Measurements from ENCODE around the gene MAP1LC3C.

Gene MAP1LC3C
- total RNA-seq, result 0 reads per million in 4 donors

- DNase-seq, result no peak
These were observed at the start of gene MAP1LC3C for GRCh38 chr1:241999026-241999425. TSS of gene MAP1LC3C (minus strand) at chr1:241999098. CDS start at chr1:241999008, 90 bp downstream.

GRCh38 chr1:242043165-242043564 lies 44.3 kb upstream of the MAP1LC3C start:
- DNase-seq, result no peak

- DNase-seq, result no peak
These were observed 35.5 kb upstream of the MAP1LC3C start for GRCh38 chr1:242034392-242034791.

- DNase-seq, result no peak
These were observed 34.5 kb upstream of the MAP1LC3C start for GRCh38 chr1:242033447-242033846.

- no peak for DNase-seq
These were observed 31.2 kb upstream of the MAP1LC3C start for GRCh38 chr1:242030071-242030470.

- DNase-seq, result no peak
These were observed 26.8 kb upstream of the MAP1LC3C start for GRCh38 chr1:242025681-242026080.

GRCh38 chr1:242023805-242024204 lies 24.9 kb upstream of the MAP1LC3C start:
- DNase-seq, result no peak

- no peak for DNase-seq
These were observed 20.1 kb upstream of the MAP1LC3C start for GRCh38 chr1:242019018-242019417.

GRCh38 chr1:242017580-242018233 lies 18.8 kb upstream of the MAP1LC3C start:
- peak in 3 of 5 donors; percentile 4 to 18 (median 4) for DNase-seq

GRCh38 chr1:242016479-242016878 lies 17.6 kb upstream of the MAP1LC3C start:
- DNase-seq, result no peak

- DNase-seq, result no peak
These were observed 13.2 kb upstream of the MAP1LC3C start for GRCh38 chr1:242011894-242012660.

- DNase-seq, result no peak
These were observed 10.1 kb upstream of the MAP1LC3C start for GRCh38 chr1:242008826-242009495.

- DNase-seq, result no peak
These were observed 8.1 kb upstream of the MAP1LC3C start for GRCh38 chr1:242006976-242007375.

- DNase-seq, result no peak
These were observed 7.1 kb upstream of the MAP1LC3C start for GRCh38 chr1:242005866-242006535.

GRCh38 chr1:242004751-242005495 lies 6.0 kb upstream of the MAP1LC3C start:
- DNase-seq, result no peak

GRCh38 chr1:242002510-242002909 lies 3.6 kb upstream of the MAP1LC3C start:
- DNase-seq, result no peak

- DNase-seq, result no peak
These were observed 3.2 kb upstream of the MAP1LC3C start for GRCh38 chr1:242002072-242002471.

- DNase-seq, result no peak
These were observed 1.5 kb upstream of the MAP1LC3C start for GRCh38 chr1:242000434-242000833.

GRCh38 chr1:241998412-241998921 lies 431 bp downstream of the MAP1LC3C start:
- DNase-seq, result peak in 3 of 5 donors; percentile 11 to 37 (median 17)

GRCh38 chr1:241997401-241997998 lies 1.4 kb downstream of the MAP1LC3C start:
- no peak for DNase-seq

GRCh38 chr1:241994171-241994570 lies 4.7 kb downstream of the MAP1LC3C start:
- DNase-seq, result no peak

- DNase-seq, result no peak
These were observed 6.2 kb downstream of the MAP1LC3C start for GRCh38 chr1:241992734-241993133.

Data from T-helper 1 cell (primary cell).